ENCODE results near the gene ZNF32.
A peak's percentile ranks its signal among the peaks of the same experiment; 100 is the strongest.

ZNF32 gene

DNA sequence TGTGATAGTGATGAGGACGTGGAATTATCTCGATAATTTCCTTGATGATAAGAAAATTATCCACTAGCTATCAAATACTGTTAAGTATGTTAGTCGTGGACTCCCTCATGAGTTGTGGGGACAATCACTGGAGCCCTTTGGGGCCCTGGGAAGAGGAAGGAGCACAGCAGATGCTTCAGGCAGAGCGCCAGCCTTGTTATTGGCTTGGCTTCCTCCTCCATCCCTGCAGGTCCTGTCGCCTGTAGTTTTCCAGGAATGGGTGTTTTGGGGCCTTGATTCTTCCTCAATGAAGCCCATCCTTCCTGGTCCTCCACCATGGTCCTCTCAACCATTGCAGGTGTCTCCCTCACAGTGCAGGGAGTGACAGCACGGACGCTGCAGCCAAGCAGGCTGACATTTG, 32.5 kb upstream of the ZNF32 start:
- no peak for DNase-seq (ENCODE audit: low spot score)

DNA sequence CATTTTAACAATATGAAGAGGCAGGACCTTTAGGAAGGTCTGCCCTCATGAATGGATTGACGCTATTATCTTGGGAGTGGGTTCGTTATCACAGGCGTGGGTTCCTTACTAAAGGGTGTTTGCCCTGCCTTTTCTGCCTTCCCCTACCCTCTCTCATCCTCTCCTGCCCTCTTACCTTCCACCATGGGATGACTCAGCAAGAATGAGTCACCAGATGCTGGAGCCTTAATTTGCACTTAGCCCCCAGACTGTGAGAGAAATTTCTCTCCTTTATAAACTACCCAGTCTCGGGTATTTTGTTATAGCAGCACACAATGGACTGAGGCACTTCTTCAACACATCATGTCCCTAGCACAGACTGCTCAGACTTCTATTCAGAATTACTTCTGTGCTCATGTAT, 31.4 kb upstream of the ZNF32 start:
- no peak for DNase-seq (ENCODE audit: low spot score)

DNA sequence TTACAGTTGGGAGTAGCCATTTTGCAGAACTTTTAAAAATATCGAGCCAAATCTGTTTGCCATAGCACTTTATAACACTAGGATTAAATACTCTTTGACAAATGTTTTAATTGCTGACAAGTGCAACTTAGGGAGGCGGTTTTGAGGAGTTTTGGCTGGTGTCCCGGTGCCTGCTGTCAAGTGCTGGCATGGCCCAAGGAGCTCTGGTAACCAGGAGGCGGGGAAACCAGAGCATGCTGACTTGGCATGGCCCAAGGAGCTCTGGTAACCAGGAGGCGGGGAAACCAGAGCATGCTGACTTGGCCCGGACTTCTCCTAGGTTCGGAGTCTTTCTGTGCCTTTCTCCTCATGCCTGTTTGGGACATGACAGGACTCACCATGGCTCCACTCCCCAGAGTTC, 30.8 kb upstream of the ZNF32 start:
- no peak for DNase-seq (ENCODE audit: low spot score)

DNA sequence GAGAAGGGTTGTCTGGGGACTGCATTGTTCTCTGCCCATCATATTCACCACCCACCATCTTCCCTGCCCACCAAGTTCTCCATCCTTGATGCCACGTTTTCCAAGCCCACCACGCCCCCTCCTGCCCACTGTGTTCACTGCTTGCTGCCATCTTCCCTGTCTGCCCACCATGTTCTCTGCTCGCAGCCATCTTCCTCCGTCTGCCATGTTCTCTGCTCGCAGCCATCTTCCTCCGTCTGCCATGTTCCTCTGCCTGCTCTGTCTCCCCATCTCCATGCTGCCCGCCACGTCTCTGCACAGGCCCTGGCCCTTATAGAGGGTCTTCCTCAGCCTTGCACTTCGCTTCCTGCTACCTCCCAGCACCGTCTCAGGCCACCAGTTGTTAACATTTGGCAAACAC, 30.0 kb upstream of the ZNF32 start:
- no peak for DNase-seq (ENCODE audit: low spot score)

DNA sequence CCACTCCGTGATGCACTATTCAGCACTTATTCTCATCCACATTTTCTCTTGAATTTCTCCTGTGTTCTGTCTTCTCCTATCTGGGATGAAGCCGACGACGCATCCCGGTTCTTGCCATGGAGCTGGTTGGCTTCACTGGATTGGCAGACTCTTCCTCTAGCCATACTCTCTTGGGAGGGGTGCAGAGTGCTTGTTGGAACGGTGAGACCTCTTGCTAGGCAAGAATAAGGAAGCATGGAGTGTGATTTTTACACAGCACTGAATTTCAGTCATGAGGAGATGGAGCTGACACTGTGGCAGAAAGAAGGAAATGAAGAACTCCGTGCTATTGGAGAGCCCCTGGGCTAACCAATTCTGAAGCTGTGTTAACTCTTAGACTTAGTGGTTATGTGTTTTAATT, 28.2 kb upstream of the ZNF32 start:
- no peak for DNase-seq (ENCODE audit: low spot score)

DNA sequence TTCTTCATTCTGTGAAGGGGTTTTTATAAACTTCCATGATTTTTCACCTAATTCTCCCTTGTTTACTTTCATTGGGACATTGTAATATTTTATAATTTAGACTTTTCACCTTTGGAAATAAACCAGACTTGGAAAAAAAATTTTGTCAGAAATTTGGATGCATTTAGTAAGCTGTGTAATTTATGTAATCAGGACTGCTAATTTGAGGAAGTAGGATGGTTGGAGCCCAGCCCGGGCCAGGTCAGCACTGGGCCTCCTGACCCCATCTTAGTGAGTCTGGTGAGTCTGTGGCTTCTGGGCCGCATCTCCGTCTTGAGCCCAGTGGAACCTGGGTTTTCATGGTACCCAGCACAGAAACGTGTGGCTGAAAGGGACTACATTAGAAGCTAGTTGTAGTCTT, 27.6 kb upstream of the ZNF32 start:
- no peak for DNase-seq (ENCODE audit: low spot score)

DNA sequence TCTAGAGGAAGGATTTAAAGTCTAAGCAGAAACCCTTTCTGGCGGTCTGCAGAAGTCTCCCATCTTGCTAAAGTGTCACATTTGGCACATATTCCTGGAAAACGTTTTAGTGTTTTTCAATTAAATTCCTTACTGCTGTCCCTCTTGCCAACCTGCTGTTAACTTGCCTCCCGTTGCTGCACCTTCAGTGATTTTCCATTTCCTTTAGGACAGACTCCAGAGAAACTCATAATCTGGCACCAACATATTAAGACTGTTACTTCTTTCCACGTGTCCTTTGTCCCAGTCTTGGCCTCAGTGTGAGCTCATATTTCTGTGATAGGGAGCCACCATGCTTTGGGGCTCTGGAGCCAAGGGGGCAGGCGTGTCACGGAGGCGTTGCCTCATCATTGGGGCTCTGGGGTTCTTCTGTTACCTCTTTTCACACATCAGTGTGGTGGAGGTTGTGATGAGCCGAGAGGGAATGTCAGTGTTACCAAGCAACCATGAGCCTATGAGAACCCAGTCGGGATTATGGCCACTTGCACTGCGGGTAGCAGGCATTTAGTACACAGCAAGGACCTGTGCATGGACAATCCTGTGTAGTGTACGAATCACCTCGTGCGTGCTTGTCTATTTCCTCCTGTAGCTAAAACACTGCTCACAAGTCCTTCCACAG, 26.0 kb upstream of the ZNF32 start:
- no peak for DNase-seq (ENCODE audit: low spot score)

DNA sequence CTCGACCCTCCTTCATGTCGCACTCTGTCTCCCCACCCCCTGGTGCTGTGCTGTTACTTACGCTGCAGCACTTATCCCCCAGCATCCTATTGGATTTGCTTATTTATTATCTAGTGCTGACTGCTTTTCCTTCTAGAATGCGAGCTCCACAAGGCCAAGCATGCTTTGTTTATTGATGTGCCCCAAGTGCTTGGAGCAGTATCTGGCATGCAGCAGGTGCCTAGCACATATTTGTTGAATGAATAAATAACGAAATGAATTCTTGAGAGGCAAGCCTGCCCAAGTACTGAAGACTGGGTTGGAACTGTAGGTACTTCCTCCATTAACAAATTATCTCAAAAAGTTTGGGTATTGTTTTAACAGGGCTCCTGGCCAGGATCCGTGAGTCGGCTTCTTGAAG, 24.8 kb upstream of the ZNF32 start:
- no peak for DNase-seq (ENCODE audit: low spot score)

DNA sequence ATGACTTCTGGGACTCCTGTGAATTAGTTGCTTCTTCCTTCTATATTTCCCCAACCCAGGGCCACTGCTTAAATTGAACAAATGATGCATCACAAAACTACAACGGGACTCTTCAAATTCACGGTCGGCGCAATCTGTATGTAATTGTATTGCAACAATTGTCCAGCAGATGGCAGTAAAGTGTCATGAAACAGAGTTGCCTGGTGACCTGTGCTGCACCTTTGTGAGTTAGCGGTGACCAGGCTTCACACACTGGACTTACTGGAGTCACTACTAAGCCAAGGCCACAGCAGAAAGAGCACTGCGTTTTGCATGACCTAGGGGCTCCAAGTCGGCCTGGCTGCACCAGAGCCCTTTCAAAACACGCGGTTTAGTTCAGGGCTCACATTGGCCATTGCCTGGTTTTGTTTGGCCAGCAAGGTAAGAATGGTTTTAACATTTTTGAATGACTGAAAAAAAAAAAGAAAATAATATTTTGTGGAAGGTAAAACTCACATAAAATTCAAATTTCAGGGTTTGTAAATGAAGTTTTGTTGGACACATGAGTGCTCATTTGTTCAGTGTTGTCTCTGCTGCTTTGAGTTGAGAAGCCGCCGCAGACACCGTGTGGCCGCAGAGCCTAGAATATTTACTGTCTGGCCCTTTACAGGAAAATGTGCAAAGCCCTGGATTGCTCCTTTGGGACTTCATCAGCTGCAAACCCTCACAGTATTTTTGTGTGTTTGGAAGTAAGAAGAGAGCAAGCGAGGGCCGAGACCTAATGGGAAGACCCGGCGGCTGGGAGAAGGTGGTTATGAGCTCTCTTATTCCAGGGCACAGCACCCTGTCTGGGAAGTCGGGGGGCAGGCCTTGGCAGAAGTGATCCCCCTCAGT, 23.2 kb upstream of the ZNF32 start:
- peak; percentile 69 for DNase-seq (ENCODE audit: low spot score)

DNA sequence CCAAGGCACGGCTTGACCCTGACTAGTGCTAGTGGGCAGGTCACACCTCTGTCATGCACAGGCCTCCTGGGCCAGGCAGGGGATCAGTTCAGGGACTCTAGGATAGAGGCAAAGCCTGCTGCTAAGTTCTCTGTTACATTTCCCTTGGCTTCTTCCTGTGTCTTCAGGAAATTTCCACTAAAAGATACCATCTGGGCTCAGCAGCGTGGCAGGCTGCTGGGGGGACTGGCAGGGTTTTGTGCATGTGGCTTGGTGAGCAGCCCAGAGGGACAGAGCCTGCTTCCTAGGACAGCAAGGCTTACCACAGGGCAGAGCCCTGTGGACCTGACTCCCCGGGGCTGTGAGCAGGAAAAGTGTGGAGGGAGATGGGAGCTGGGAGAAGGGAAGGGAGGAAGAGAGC, 20.7 kb upstream of the ZNF32 start:
- no peak for DNase-seq (ENCODE audit: low spot score)

DNA sequence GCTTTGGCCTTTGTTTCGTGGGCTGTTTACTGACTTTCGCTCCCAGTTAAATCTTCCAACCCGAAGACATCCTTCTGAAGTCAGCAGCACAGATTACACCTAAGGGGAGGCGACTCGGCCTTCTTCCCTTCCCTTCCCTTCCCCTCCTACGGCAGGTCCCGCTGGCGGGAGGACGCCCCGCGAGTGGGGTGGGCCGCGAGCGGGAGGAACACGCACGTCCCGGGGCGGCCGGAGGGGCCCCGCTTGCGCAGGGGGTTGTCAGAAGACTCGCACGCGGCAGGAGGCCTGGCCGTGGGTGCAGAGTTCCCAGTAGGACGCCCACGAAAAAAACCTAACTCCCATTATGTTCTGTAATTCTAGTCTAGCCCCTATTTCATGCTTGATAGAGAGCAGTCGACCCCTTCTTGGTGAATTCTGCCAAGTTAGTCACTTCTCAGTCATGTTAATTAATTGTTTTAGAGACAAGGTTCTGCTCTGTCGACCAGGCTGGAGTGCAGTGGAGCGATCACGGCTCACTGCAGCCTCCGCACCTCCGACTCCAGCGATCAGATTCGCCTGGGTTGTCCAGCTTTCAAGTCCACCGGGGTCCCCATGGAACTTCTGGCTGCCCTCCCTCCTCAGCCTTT, 19.2 kb upstream of the ZNF32 start:
- no peak for DNase-seq (ENCODE audit: low spot score)

DNA sequence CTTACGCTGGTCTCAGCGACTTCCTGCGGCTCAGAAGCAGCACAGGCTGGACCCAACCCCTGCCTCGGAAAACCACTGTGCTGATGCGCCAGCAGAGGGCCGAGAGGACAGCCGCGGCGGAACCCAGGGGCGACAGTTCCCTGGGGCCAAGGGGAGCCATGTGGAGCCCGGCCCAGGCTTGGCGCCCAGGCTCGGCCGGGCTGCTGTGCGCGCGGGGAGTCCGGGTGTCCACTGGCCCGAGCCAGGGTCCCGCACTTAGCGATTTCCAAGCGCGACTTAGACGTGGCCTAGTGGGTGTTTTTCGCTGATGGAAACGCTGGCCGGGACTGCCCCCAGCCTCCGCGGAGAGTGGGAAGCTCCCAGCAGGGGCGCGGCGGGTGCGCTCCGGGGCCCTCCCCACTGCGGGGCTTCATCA, 18.6 kb upstream of the ZNF32 start:
- DNase-seq (ENCODE audit: low spot score) = no peak

DNA sequence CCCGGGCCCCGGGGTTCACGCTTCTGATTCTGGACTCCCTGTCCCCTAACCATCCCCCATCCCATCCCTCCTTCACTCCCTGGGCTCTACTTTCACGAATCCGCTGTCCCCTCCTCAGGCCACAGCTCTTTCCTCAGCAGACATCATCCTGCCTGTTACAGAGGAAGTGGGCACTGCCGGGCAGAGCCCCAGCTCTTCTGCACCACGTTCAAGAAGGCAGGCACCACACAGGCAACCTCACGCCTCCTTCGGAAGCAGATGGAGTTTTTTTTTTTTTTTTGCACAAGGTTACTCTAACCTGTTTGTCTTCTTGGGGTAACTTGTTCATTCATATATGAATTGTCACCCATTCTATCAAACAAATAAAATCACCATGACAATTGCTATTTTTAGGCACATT, 17.9 kb upstream of the ZNF32 start:
- no peak for DNase-seq (ENCODE audit: low spot score)

DNA sequence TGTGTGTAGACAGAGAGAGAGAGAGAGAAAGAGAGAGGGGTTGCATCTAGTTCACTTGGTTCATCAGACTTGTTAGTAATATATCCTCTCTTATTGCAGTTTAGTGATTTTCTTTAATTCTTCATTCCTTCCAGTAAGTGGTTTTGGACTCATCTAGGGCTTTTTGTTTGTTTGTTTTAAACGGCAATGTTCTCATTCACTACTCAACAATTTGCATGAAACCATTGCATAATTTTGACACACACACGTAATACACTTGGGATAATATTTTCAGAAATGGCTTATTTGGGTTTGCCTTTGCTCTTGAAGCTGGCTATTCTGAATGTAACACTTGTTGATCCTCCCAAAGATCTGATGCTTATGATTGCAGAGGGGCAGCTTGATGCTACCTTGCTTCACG, 16.4 kb upstream of the ZNF32 start:
- no peak for DNase-seq (ENCODE audit: low spot score)

DNA sequence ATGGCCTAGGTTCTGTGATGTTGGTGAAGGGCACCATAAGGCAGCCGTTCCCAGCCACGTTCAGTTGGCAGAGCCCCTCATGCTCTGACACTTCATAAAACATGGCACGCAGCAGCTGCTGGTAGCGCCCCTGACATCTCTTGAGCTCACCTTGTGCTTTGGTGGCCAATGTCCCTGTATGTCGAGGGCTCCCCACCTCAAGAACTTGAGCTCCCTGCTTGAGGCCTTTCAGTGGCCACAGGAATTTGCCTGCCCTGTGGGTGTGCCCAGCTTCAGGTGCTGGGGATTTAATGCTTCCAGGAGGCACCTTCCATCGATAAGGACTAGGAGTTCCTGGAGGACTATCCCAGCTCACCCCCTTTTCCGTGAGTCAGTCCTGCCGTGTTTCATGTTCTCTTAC, 9.5 kb upstream of the ZNF32 start:
- DNase-seq (ENCODE audit: low spot score) = no peak

DNA sequence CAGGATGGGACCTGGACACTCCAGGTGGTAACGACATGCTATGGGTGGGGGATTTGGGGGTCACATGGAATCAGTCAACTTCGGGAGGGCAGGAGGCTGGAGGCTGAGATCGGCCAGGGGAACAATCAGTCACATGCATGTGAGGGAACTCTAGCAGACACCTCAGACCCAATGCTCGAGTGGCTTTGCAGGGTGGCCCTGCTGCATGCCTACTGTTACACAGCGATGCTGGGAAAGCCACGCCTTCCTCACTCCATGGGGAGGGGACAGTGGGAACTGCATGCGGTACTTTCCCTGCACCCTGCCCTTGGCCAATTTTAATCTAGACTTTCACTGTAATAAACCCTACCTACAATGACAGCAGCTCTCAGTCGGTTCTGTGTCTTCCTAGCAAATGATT, 6.6 kb upstream of the ZNF32 start:
- DNase-seq (ENCODE audit: low spot score) = no peak

DNA sequence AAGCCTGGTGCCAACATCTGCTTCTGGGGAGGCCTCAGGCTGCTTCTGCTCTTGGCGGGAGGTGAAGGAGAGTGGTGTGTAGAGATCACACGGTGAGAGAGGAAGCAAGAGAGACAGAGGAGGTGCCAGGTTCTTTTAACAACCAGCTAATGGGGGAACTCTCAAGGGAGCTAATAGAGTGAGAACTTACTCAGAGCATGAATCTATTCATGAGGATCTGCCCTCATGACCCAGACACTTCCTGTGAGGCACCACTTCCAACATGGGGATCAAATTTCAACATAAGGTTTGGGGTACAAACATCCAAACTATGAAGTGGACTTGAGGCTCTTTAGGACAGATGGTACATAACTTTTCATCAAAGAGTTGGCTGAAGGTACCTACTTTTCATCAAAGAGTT, 5.1 kb upstream of the ZNF32 start:
- no peak for DNase-seq (ENCODE audit: low spot score)

DNA sequence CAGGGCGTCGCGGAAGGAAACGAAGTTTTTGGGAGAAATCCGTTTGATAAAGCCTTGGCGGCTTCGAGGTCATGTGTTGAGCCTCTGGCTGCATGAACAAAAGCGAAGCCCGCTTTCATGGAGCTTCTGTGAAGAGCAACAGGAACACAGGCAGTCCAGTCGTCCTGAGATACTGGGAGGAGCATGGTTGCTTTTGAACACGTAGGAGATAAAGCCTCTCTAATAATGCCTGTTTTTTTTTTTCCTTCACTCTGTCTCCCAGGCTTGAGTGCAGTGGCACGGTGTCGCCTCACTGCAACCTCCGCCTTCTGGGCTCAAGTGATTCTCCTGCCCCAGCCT, 473 bp upstream of the ZNF32 start:
- no peak for DNase-seq (ENCODE audit: low spot score)

DNA sequence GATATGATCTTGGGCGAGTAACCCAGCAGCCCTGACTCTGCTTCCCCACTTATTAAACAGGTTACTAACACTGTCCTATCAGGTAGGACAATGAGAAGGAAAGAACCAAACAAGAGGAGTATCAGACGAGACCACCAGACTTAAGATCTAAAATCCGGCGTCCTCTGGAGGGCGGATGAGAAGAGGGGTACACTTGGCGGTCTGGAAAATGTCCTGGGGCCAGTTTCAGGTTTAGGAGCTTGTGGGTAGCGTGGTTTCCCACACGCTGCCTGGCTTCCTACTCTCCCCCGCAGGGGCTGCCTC, 635 bp downstream of the ZNF32 start:
- peak; percentile 47 for DNase-seq (ENCODE audit: low spot score)

DNA sequence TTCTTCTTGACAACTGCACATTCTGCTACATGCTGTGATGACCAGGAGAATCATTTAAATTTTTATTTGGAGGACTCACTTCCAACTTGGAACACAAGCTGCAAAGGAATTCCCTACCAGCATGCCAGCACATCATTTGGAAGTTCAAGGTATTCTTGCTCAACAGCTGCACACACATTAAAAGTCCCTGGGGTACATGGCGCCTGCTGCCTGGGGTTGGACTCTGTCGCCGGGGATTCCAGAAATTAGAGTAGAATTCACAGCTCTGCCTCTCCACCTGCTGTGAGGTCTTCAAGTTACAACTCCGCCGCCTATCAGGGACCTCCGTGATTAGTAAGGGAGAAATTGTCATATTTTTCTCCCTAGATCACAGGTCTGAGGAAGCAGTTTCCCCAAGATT, 1.1 kb downstream of the ZNF32 start:
- DNase-seq (ENCODE audit: low spot score) = no peak

DNA sequence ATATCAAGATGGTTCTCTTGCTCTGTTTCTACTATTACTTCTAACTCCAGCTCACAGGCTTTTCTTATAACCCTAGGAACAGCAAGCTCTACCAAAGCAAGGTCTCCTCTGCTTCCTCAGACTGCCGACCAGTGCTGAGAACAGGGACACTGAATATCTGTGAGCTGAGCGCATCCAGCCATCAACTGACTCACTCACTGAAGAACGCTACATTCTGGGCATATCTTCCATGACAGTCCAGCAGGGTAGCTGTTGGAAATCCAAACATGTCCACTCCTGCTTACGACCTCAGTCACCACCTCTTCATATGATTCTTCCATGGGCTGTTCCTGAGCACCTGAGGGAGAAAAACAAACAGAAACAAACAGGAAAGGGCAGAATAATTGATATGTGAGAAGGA, 2.8 kb downstream of the ZNF32 start:
- no peak for DNase-seq (ENCODE audit: low spot score)

DNA sequence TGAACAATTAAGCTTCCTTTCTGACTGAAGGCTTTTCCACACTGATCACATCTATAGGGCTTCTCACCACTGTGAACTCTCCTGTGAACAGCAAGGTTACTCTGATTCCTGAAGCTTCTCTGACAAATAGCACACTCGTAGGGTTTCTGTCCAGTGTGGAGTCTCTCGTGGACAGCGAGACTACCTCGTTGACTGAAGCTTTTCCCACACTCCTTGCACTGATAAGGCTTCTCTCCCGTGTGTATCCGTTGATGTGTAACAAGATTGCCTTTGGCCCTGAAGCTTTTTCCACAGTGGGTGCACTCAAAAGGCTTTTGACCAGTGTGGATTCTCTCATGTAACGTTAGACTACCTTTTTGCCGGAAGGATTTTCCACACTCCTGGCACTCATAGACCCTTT, 4.4 kb downstream of the ZNF32 start:
- no peak for DNase-seq (ENCODE audit: low spot score)

DNA sequence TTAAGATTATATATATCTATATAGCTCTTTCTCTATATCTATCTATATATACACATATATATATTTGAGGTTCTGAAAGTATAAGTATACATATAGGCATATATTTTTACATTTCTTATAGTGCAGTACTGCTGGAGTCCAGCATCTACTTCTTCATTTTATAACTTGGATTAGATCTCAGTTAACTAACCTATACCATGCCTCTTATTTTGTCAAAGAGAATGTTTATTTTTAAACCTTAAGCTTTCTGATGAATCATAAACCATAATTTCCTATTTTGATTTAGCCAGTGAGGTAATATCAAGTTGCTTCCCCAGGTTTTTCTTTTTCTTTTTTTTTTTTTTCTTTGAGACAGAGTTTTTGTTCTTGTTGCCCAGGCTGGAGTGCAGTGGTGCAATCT, 8.1 kb downstream of the ZNF32 start:
- DNase-seq (ENCODE audit: low spot score) = no peak
